Stimulated activated CD4-positive, alpha-beta T cell treated with anti-CD3 and anti-CD28 coated beads, Interleukin-4, amount 100 ng/mL, for 48 hours (primary cell): ENCODE data around the gene MAU2.
"Not testable (repeated sequence)": the region's sequence is repeated elsewhere in the genome, so short reads cannot be mapped to it uniquely, and the experiment has no call there.

ENCODE experiments used
- DNase-seq, 2 donors: peaks; one replicate each; pipeline ENCODE4 v3.0.0-alpha.2; 2020; ENCODE audit warnings: low read depth in 2 of 2

MAU2 gene

DNA sequence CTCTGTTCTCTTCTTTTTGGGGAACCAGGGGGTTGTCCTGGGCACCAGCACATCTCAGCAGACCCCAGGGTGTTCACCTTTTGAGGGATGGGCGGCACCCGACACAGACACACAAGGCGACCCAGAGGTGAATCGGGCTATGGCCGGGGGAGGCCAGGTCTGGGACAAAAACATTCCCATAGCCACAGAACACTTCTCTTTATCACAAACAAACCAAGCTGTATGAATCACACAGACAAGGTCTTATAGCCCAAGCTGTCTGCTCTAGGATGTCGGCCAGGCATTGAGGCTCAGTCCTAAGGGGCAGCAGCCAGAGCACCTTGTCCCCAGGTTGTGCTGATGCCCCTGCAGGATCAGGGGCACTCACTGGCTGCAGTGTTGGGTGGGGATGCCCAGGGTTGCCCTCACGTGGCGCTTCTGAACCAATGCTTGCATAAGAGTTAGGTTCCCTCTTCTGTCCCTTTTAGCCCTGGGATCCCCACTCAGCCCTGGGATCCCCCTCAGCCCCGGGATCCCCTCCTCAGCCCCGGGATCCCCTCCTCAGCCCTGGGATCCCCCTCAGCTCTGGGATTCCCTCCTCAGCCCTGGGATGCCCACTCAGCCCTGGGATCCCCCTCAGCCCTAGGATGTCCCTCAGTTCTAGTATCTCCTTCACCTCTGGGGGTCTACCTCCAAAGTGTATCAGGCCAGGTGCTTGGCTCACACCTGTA is 26.9 kb downstream of the MAU2 start:
- no peak for DNase-seq

- no peak for DNase-seq
These were observed 27.6 kb downstream of the MAU2 start for GRCh38 chr19:19348266-19348665.

DNA sequence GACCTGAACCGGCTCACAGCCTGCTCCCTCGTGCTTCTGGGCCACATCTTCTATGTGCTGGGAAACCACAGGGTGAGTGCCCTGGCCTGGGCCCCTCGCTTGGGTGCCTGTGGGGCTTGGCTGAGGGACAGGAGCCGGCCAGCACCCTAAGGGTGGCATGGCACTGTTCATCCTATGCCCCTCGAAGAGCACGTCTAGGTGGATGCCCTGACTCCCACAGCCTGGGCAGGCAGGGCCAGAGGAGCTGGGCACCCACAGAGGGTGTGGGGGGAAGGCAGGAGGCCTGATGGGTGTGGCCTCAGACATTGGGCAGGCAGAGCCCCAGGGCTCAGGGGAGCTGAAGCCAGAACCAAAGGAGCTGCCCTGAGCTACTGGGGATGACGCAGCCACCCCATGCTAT is 28.7 kb downstream of the MAU2 start:
- DNase-seq: no peak

- not testable (repeated sequence) for DNase-seq
These were observed 30.1 kb downstream of the MAU2 start for GRCh38 chr19:19350756-19351155.

DNA sequence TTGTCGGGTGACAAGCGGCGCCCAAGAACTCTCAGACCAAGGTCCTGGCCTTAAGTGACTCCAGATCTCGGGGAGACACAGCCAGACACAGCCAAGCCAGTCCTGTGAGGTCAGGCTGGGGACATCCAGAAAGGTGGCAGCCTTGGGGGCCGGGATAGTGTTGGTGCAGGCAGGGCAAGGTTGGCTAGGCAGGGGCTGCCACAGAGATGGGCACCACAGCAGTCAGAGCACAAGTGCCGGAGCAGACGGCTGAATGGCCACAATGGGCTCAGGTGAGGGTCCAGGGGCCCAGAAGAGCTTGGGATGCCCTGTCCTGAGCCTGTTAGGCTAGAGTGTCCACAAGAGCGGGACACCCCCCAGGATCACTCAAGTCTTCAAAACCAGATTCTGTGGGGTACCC is 32.2 kb downstream of the MAU2 start:
- DNase-seq: no peak

GRCh38 chr19:19354007-19354406 is 33.4 kb downstream of the MAU2 start:
- no peak for DNase-seq

DNA sequence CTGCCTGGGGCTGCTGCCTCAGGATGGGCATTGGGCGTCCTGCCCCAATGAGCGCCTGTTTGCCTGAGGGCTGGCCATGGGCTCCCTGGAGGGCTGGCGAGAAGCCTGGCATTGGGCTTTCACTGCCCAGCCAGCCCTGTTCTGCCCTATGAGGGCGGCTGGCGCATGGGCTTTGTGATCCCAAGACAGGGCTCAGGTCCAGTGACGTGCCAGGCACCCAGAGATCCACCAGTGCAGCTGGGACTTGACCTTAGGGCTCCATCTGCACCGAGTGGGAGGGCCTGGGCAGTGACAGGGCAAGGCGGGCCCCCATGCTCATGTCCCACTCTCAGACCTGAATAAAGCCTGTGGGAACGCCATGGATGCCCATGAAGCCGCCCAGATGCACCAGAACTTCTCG is 34.3 kb downstream of the MAU2 start:
- no peak for DNase-seq

DNA sequence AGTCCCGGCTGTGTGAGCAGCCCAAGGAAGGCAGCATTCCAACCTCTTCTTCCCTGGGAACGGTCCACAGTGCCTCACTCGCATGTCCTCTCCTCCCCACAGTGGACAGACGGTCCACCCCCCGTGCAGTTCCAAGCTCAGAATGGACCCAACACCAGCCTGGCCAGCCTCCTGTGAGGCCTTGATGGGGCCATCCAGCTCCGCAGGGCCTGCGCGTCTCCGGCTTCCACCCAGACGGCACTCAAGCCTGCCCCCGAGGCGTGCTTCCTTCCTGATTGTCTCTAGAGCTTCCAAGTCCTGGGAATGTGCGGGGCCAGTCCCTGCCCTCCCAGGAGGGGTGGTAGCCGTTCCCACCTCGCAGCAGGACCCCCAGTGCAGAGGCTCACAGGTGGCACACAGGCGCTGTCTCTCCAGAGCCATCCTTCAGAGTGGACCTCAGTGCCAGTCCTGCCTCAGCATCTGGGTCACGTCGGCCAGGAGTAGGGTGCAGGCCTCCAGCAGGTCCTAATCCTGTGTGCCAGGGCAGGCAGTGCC is 35.0 kb downstream of the MAU2 start:
- no peak for DNase-seq

GRCh38 chr19:19356500-19356899 is 35.9 kb downstream of the MAU2 start:
- no peak for DNase-seq

DNA sequence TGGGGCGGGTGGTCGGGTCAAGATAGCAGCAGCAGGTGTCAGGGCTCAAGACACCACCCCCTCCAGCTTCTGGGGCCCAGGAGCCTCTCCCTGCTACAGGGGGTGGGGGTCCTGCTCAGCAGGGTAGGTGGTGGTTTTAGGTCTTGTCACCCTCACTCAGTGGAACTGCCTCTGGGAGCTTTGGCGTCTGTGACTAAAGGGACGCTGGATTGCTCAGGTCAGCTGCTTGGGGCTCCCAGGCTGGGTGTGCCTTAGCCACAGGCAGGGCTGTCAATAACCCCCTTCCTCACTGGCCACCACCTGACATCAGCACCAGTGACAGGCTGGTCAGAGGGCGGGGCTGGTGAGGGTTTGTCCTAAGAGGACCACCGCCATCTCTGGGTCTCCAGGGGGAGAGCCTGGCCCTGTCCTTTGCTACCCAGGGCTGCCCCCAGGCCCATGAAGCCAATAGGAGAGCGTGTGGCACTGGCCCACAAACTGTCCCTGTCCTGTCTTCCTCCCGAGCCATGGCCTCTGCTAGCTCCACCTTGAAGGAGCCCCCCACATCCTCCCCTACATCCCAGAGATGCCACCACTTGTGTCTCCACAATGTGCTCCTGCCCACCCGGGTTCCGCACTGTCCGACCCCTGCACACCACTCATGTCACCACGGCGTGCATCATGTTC is 36.4 kb downstream of the MAU2 start:
- no peak for DNase-seq

DNA sequence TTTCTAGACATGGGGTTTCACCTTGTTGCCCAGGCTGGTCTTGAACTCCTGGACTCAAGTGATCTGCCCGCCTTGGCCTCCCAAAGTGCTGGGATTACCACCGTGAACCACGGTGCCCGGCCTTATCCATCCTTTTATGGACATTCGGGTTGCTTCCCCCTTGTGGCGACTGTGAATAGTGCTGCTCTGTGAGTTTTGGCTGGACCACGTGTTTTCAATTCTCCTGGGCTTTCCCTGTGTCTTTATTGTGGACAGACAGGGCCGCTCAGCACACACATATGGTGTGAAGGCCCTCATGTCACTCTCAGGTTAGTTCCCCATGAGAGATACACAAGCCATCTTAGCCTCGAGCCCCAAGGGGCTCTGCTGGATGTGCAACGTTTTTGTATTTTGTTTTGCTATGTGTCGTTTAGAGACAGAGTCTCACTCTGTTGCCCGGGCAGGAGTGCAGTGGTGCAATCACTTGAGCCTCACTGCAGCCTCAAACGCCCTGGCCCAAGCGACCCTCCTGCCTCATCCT is 40.5 kb downstream of the MAU2 start:
- DNase-seq: peak; percentile 67 to 68

DNA sequence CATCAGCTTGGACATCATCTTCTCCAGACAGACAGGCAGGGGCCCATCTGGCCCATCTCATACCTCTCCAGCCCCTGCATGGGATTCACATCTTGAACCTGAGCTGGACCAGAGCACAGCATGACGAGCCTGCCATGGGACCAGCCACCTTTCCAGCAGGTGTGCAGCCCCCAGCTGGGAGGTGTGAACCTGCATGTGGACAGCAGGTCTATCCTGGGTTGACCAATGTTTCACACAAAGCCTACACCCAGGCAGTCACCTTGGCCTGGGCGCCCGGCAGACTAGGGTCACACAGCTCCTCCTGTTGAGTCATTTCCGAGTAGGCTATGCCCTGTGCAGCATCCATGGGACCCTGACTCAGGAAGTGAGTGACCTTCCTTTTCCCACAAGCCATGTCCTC is 41.4 kb downstream of the MAU2 start:
- DNase-seq: no peak

- DNase-seq: peak; percentile 61 to 62
These were observed 46.1 kb downstream of the MAU2 start for GRCh38 chr19:19366434-19367396.

GRCh38 chr19:19368087-19368486 is 47.5 kb downstream of the MAU2 start:
- DNase-seq: no peak

DNA sequence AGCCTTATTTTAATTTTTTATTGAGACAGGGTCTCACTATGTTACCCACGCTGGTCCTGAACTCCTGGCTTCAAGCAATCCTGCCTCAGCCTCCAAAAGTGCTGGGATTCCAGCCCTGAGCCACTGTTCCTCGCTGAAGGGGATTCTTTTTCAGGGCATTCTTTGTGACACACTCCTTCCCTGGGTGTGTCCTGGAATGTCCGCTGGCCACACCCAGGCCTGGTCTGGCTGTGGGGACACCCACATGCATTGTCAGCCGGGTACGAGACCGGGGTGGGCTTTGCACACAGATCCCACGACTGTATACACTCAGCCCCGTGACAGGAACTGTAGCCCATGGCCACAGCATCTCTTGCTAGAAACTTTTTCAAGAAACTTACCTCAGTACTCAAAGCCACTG is 50.4 kb downstream of the MAU2 start:
- DNase-seq: no peak

GRCh38 chr19:19372656-19373416 is 52.2 kb downstream of the MAU2 start:
- no peak for DNase-seq

- DNase-seq: no peak
These were observed 58.9 kb downstream of the MAU2 start for GRCh38 chr19:19379527-19379926.

- DNase-seq: not testable (repeated sequence)
These were observed 59.7 kb downstream of the MAU2 start for GRCh38 chr19:19380316-19380715.

GRCh38 chr19:19381007-19381926 is 60.6 kb downstream of the MAU2 start:
- DNase-seq: no peak

- no peak for DNase-seq
These were observed 61.5 kb downstream of the MAU2 start for GRCh38 chr19:19382118-19382517.
